ENCODE data around the gene INSRR.

The INSRR gene

GRCh38 chr1:156858959-156859522 is at the start of gene INSRR:
INSRR (minus strand) TSS chr1:156859117; CDS start chr1:156858621, 496 bp downstream.
- FAIRE-seq (no peak), DNase-seq (ENCODE audit: insufficient read length, low spot score) (no peak)

GRCh38 chr1:156908541-156908940 is 49.6 kb upstream of the INSRR start:
- DNase-seq (ENCODE audit: insufficient read length, low spot score) (no peak), FAIRE-seq (no peak)

- DNase-seq (ENCODE audit: insufficient read length, low spot score) (no peak), FAIRE-seq (no peak)
Observed at GRCh38 chr1:156906206-156906906, 47.4 kb upstream of the INSRR start.

- DNase-seq (ENCODE audit: insufficient read length, low spot score) = no peak
- FAIRE-seq = no peak
Observed at GRCh38 chr1:156905651-156906050, 46.7 kb upstream of the INSRR start.

- FAIRE-seq = no peak
- DNase-seq (ENCODE audit: insufficient read length, low spot score) = no peak
Observed at GRCh38 chr1:156905176-156905575, 46.3 kb upstream of the INSRR start.

GRCh38 chr1:156904187-156904959 is 45.5 kb upstream of the INSRR start:
- DNase-seq (ENCODE audit: insufficient read length, low spot score) = no peak

GRCh38 chr1:156903328-156904091 is 44.6 kb upstream of the INSRR start:
- DNase-seq (ENCODE audit: insufficient read length, low spot score) = no peak
- no peak for FAIRE-seq

More at GRCh38 chr1:156904187-156904959, 45.5 kb upstream of the INSRR start:
- FAIRE-seq = no peak

GRCh38 chr1:156901966-156902915 is 43.3 kb upstream of the INSRR start:
- no peak for DNase-seq (ENCODE audit: insufficient read length, low spot score)
- no peak for FAIRE-seq

- FAIRE-seq (no peak), DNase-seq (ENCODE audit: insufficient read length, low spot score) (no peak)
Observed at GRCh38 chr1:156901590-156901900, 42.6 kb upstream of the INSRR start.

GRCh38 chr1:156900896-156901589 is 42.1 kb upstream of the INSRR start:
- no peak for FAIRE-seq
- no peak for DNase-seq (ENCODE audit: insufficient read length, low spot score)

- FAIRE-seq (no peak), DNase-seq (ENCODE audit: insufficient read length, low spot score) (no peak)
Observed at GRCh38 chr1:156899956-156900718, 41.2 kb upstream of the INSRR start.

GRCh38 chr1:156898971-156899664 is 40.2 kb upstream of the INSRR start:
- DNase-seq (ENCODE audit: insufficient read length, low spot score) (no peak), FAIRE-seq (no peak)

GRCh38 chr1:156898161-156898566 is 39.2 kb upstream of the INSRR start:
- FAIRE-seq (peak; percentile 49), DNase-seq (ENCODE audit: insufficient read length, low spot score) (peak; percentile 57)

- DNase-seq (ENCODE audit: insufficient read length, low spot score) (peak; percentile 55), FAIRE-seq (no peak)
Observed at GRCh38 chr1:156897078-156897825, 38.3 kb upstream of the INSRR start.

GRCh38 chr1:156896490-156897033 is 37.6 kb upstream of the INSRR start:
- FAIRE-seq (peak; percentile 65), DNase-seq (ENCODE audit: insufficient read length, low spot score) (peak; percentile 90)

- DNase-seq (ENCODE audit: insufficient read length, low spot score) = no peak
- no peak for FAIRE-seq
Observed at GRCh38 chr1:156895927-156896326, 37.0 kb upstream of the INSRR start.

- DNase-seq (ENCODE audit: insufficient read length, low spot score) (no peak), FAIRE-seq (no peak)
Observed at GRCh38 chr1:156895455-156895812, 36.5 kb upstream of the INSRR start.
